PC-9 (cell line): Measurements from ENCODE around the gene AQP1. TPM values are rescaled to one million over a fixed set of nuclear protein-coding genes. Genes with fewer than 3 reads are reported as not detected.

Source experiments
- BruUV-seq: library from RNA; stranded (reverse); fragments of 400-500 nt; replicated peaks from 2 replicates; lab custom pipeline; 2021; lab: Mats Ljungman, UMichigan
- CTCF ChIA-PET: fragments of 300-600 bp; sonication (Branson Sonifier 250); formaldehyde crosslinking; loops from one replicate; lab custom pipeline; 2022; ENCODE audit warnings: antibody characterized with exemption; lab: Charles Lee
- POLR2A ChIA-PET: fragments of 300-600 bp; sonication (Branson Sonifier 250); formaldehyde crosslinking; loops from one replicate; lab custom pipeline; 2022; ENCODE audit warnings: antibody characterized with exemption; ENCODE audit not compliant: unreplicated experiment; lab: Charles Lee
- DNase-seq, 2 experiments: peaks; one replicate each; pipeline versions ENCODE4 v3.0.0 to v3.0.0-alpha.2; 2015 to 2022; ENCODE audit warnings: mixed read lengths in 1 of 2
- H2AFZ ChIP-seq: fragments of 200-600 bp; sonication (generic); 2 replicates; pipeline ENCODE4 v1.8.1; 2017; ENCODE audit warnings: antibody characterized with exemption
- H3F3A ChIP-seq: fragments of 200-600 bp; sonication (generic); 2 replicates; pipeline ENCODE4 v1.8.1; 2017; ENCODE audit warnings: antibody characterized with exemption, mild to moderate bottlenecking, low read depth; ENCODE audit not compliant: insufficient read depth
- H3K27ac ChIP-seq: fragments of 200-600 bp; sonication (generic); 2 replicates; pipeline ENCODE4 v1.6.1; 2016; ENCODE audit warnings: mixed run types
- H3K27me3 ChIP-seq: fragments of 200-600 bp; sonication (generic); 2 replicates; pipeline ENCODE4 v1.6.1; 2016; ENCODE audit warnings: low read depth, mixed run types; ENCODE audit not compliant: insufficient read depth
- H3K36me3 ChIP-seq: fragments of 200-600 bp; sonication (generic); 2 replicates; pipeline ENCODE4 v1.6.1; 2016; ENCODE audit warnings: low read depth, mixed run types
- H3K4me1 ChIP-seq: fragments of 200-600 bp; sonication (generic); replicated peaks from 2 replicates; pipeline ENCODE4 v1.6.1; 2016; ENCODE audit warnings: mixed run types; ENCODE audit not compliant: insufficient read depth
- H3K4me2 ChIP-seq: fragments of 200-600 bp; sonication (generic); 2 replicates; pipeline ENCODE4 v1.6.1; 2017; ENCODE audit warnings: mixed run types
- H3K4me3 ChIP-seq: fragments of 200-600 bp; sonication (generic); 2 replicates; pipeline ENCODE4 v1.6.1; 2016; ENCODE audit warnings: mixed run types
- H3K79me2 ChIP-seq: fragments of 200-600 bp; sonication (generic); 2 replicates; pipeline ENCODE4 v1.6.1; 2017; ENCODE audit warnings: low read depth, mixed run types
- H3K9me2 ChIP-seq: fragments of 200-600 bp; sonication (generic); 2 replicates; pipeline ENCODE4 v1.8.1; 2017; ENCODE audit warnings: mild to moderate bottlenecking; ENCODE audit not compliant: insufficient read depth
- H3K9me3 ChIP-seq: fragments of 200-600 bp; sonication (generic); 2 replicates; pipeline ENCODE4 v1.8.1; 2016; ENCODE audit warnings: low read depth; ENCODE audit not compliant: insufficient read depth
- H4K20me1 ChIP-seq: fragments of 200-600 bp; sonication (generic); 2 replicates; pipeline ENCODE4 v1.8.1; 2017; ENCODE audit not compliant: insufficient read depth
- EZH2 ChIP-seq: fragments of 200-600 bp; sonication (generic); IDR thresholded peaks from 2 replicates; pipeline ENCODE4 v1.8.0; 2017; ENCODE audit warnings: antibody characterized with exemption, low read depth
- intact Hi-C: fragments of 100-400 bp; cut with micrococcal nuclease; formaldehyde crosslinking; loops from one replicate; pipeline ENCODE4 v1.10.0; 2022; ENCODE audit not compliant: unreplicated experiment
- total RNA-seq: library from RNA; stranded (reverse); gene quantifications from 2 replicates; pipeline ENCODE4 v1.2.3, GENCODE V29; 2021
- TF ChIP-seq, protein P1 (sequence below): fragments of 200-600 bp; sonication (generic); conservative IDR thresholded peaks from 2 replicates; pipeline ENCODE4 v1.6.1; 2017; ENCODE audit warnings: mixed run types, antibody characterized with exemption, mild to moderate bottlenecking, moderate library complexity

AQP1 gene
- total RNA-seq, 1 experiment from 2014 or later, result 4.0 TPM

DNA sequence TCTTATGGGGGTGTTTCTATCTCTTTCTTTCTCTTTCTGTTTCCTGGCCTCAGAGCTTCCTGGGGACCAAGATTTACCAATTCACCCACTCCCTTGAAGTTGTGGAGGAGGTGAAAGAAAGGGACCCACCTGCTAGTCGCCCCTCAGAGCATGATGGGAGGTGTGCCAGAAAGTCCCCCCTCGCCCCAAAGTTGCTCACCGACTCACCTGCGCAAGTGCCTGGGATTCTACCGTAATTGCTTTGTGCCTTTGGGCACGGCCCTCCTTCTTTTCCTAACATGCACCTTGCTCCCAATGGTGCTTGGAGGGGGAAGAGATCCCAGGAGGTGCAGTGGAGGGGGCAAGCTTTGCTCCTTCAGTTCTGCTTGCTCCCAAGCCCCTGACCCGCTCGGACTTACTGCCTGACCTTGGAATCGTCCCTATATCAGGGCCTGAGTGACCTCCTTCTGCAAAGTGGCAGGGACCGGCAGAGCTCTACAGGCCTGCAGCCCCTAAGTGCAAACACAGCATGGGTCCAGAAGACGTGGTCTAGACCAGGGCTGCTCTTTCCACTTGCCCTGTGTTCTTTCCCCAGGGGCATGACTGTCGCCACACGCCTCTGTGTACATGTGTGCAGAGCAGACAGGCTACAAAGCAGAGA is 12.2 kb downstream of the AQP1 start:
- peaks cover 14% of the 10 kb centered on the region; the same call in 1 of the 2 replicates for H3F3A ChIP-seq
- ChIA-PET POLR2A (no interaction called here), CTCF (no interaction called here)
- no peaks in the 10 kb centered on the region for H3K9me2 ChIP-seq
- H3K36me3 ChIP-seq, result no peaks in the 10 kb centered on the region
- BruUV-seq, result no TSS peak
- no peak overlapping the region for H3K27ac ChIP-seq
- H3K79me2 ChIP-seq, result no peaks in the 10 kb centered on the region
- intact Hi-C loops, result no loop called here
- no peaks in the 10 kb centered on the region for H4K20me1 ChIP-seq
- no peak overlapping the region for H2AFZ ChIP-seq
- no peak overlapping the region for H3K4me2 ChIP-seq
- no peak for DNase-seq
- no peak for TF ChIP-seq EZH2
- TF ChIP-seq, protein P1, sequence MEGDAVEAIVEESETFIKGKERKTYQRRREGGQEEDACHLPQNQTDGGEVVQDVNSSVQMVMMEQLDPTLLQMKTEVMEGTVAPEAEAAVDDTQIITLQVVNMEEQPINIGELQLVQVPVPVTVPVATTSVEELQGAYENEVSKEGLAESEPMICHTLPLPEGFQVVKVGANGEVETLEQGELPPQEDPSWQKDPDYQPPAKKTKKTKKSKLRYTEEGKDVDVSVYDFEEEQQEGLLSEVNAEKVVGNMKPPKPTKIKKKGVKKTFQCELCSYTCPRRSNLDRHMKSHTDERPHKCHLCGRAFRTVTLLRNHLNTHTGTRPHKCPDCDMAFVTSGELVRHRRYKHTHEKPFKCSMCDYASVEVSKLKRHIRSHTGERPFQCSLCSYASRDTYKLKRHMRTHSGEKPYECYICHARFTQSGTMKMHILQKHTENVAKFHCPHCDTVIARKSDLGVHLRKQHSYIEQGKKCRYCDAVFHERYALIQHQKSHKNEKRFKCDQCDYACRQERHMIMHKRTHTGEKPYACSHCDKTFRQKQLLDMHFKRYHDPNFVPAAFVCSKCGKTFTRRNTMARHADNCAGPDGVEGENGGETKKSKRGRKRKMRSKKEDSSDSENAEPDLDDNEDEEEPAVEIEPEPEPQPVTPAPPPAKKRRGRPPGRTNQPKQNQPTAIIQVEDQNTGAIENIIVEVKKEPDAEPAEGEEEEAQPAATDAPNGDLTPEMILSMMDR, result no peak
- H3K27me3 ChIP-seq, result no peaks in the 10 kb centered on the region
- H3K9me3 ChIP-seq, result no peaks in the 10 kb centered on the region
- H3K4me1 ChIP-seq, result peaks cover 25% of the 10 kb centered on the region
- no peak overlapping the region for H3K4me3 ChIP-seq

DNA sequence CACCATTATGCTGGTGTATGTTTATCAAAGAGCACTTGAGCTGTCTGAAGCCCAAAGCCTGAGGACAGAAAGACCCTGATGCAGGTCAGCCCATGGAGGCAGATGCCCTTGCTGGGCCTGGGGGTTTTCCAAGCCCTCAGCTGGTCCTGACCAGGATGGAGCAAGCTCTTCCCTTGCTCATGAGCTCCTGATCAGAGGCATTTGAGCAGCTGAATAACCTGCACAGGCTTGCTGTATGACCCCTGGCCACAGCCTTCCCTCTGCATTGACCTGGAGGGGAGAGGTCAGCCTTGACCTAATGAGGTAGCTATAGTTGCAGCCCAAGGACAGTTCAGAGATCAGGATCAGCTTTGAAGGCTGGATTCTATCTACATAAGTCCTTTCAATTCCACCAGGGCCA is 13.0 kb downstream of the AQP1 start:
- no TSS peak for BruUV-seq
- POLR2A ChIA-PET, result no interaction called here
- no peaks in the 10 kb centered on the region for H3K36me3 ChIP-seq

DNA sequence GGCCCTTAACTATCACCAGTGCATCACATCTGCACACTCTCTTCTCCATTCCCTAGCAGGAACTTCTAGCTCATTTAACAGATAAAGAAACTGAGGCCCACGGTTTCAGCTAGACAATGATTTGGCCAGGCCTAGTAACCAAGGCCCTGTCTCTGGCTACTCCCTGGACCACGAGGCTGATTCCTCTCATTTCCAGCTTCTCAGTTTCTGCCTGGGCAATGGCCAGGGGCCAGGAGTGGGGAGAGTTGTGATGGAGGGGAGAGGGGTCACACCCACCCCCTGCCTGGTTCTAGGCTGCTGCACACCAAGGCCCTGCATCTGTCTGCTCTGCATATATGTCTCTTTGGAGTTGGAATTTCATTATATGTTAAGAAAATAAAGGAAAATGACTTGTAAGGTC is 13.5 kb downstream of the AQP1 start:
- intact Hi-C loops, result no loop called here
- Histone ChIP-seq H4K20me1 (no peaks in the 10 kb centered on the region), H3K36me3 (no peaks in the 10 kb centered on the region), H3K27me3 (no peaks in the 10 kb centered on the region), H3K4me2 (no peak overlapping the region), H3K9me2 (no peaks in the 10 kb centered on the region), H3F3A (peaks cover 10% of the 10 kb centered on the region; the same call in 1 of the 2 replicates), H3K79me2 (no peaks in the 10 kb centered on the region), H3K27ac (no peak overlapping the region), H3K4me3 (no peak overlapping the region), H2AFZ (no peak overlapping the region), H3K9me3 (no peaks in the 10 kb centered on the region), H3K4me1 (peaks cover 20% of the 10 kb centered on the region)
- no TSS peak for BruUV-seq
- no peak for TF ChIP-seq EZH2
- TF ChIP-seq, protein P1, result no peak
- POLR2A ChIA-PET, result no interaction called here
- DNase-seq, result no peak
- CTCF ChIA-PET, result interaction anchor here (0.6 kb wide), 1 partner anchor 13 kb away, joined by 4 read pairs; no protein-coding TSS in a partner anchor

More for the DNA sequence above, 13.0 kb downstream of the AQP1 start:
- Histone ChIP-seq H3K4me1 (peaks cover 25% of the 10 kb centered on the region), H3K9me3 (no peaks in the 10 kb centered on the region), H3F3A (peaks cover 12% of the 10 kb centered on the region; the same call in 1 of the 2 replicates), H4K20me1 (no peaks in the 10 kb centered on the region), H3K79me2 (no peaks in the 10 kb centered on the region), H3K4me3 (no peak overlapping the region), H2AFZ (no peak overlapping the region), H3K27me3 (no peaks in the 10 kb centered on the region), H3K9me2 (no peaks in the 10 kb centered on the region), H3K4me2 (no peak overlapping the region), H3K27ac (no peak overlapping the region)
- intact Hi-C loops, result no loop called here
- no peak for DNase-seq
- CTCF ChIA-PET, result interaction anchor here (0.6 kb wide), 1 partner anchor 14 kb away, joined by 4 read pairs; no protein-coding TSS in a partner anchor
- TF ChIP-seq, protein P1, result no peak
- no peak for TF ChIP-seq EZH2
